CD4-positive, alpha-beta T cell treated with Interleukin-10 for 1 hour (primary cell): ENCODE results near the gene S100A12.
"Not testable (repeated sequence)": the region's sequence is repeated elsewhere in the genome, so short reads cannot be mapped to it uniquely, and the experiment has no call there.

ENCODE experiments used
- DNase-seq: peaks from one replicate; pipeline ENCODE4 v3.0.0-alpha.2; 2020

The S100A12 gene

GRCh38 chr1:153375511-153375910 lies at the start of gene S100A12:
Gene S100A12 (minus strand): TSS chr1:153375621. CDS start chr1:153374592, 1,029 bp downstream.
- DNase-seq, result no peak

GRCh38 chr1:153422450-153423068 lies 47.1 kb upstream of the S100A12 start:
- peak; percentile 60 for DNase-seq

GRCh38 chr1:153420306-153420705 lies 44.9 kb upstream of the S100A12 start:
- DNase-seq, result no peak

GRCh38 chr1:153419436-153419793 lies 44.0 kb upstream of the S100A12 start:
- DNase-seq, result not testable (repeated sequence)

GRCh38 chr1:153418758-153419435 lies 43.5 kb upstream of the S100A12 start:
- not testable (repeated sequence) for DNase-seq

- no peak for DNase-seq
Measured at GRCh38 chr1:153417136-153417888, 41.9 kb upstream of the S100A12 start.

- no peak for DNase-seq
Measured at GRCh38 chr1:153415850-153416570, 40.6 kb upstream of the S100A12 start, which contains the start of gene S100A7A. Gene S100A7A (plus strand): TSS chr1:153416520. CDS start chr1:153418083, 1,563 bp downstream.

- DNase-seq, result not testable (repeated sequence)
Measured at GRCh38 chr1:153413961-153414360, 38.5 kb upstream of the S100A12 start.

GRCh38 chr1:153407274-153407673 lies 31.9 kb upstream of the S100A12 start:
- not testable (repeated sequence) for DNase-seq

- DNase-seq, result not testable (repeated sequence)
Measured at GRCh38 chr1:153405825-153406599, 30.6 kb upstream of the S100A12 start.

- peak; percentile 60 for DNase-seq
Measured at GRCh38 chr1:153404768-153405167, 29.3 kb upstream of the S100A12 start.

GRCh38 chr1:153404086-153404635 lies 28.7 kb upstream of the S100A12 start:
- DNase-seq, result no peak

- DNase-seq, result no peak
Measured at GRCh38 chr1:153403421-153404085, 28.1 kb upstream of the S100A12 start.

- no peak for DNase-seq
Measured at GRCh38 chr1:153402226-153402625, 26.8 kb upstream of the S100A12 start.

GRCh38 chr1:153401461-153401860 lies 26.0 kb upstream of the S100A12 start:
- no peak for DNase-seq

- DNase-seq, result no peak
Measured at GRCh38 chr1:153400244-153400643, 24.8 kb upstream of the S100A12 start.

- no peak for DNase-seq
Measured at GRCh38 chr1:153399401-153400055, 24.1 kb upstream of the S100A12 start.

- DNase-seq, result no peak
Measured at GRCh38 chr1:153397924-153398651, 22.7 kb upstream of the S100A12 start.

GRCh38 chr1:153397051-153397923 lies 21.9 kb upstream of the S100A12 start:
- no peak for DNase-seq
